ENCODE results near the gene MPPED1. TPM values are rescaled to one million over a fixed set of nuclear protein-coding genes. Genes with fewer than 3 reads are reported as not detected.

The MPPED1 gene
- total RNA-seq, 1 experiment from 2014 or later, result 0.28 TPM

- no peak overlapping the region for H4K5ac ChIP-seq (ENCODE audit: insufficient read length, low read depth, low read length)
- no peak overlapping the region for H3K4me3 Mint-ChIP-seq
- H2AFZ ChIP-seq (ENCODE audit: low read length), result no peak overlapping the region
- no peaks in the 10 kb centered on the region for H3K4me1 Mint-ChIP-seq
- H2BK20ac ChIP-seq (ENCODE audit: low read depth, low read length, poor library complexity, severe bottlenecking), result no peak overlapping the region
- H2BK5ac ChIP-seq (ENCODE audit: insufficient read length, low read length), result no peak overlapping the region
- no peak overlapping the region for H3K27ac ChIP-seq (ENCODE audit: insufficient read length, low read depth, low read length)
- no peak overlapping the region for H3K4ac ChIP-seq (ENCODE audit: low read depth, low read length)
- no peak overlapping the region for H3K23ac ChIP-seq (ENCODE audit: insufficient read length, low read depth, low read length)
- peaks cover 19 to 34% of the 10 kb centered on the region in 2 experiments for H3K9me3 Mint-ChIP-seq
- H2BK120ac ChIP-seq (ENCODE audit: low read depth, low read length, poor library complexity, severe bottlenecking), result no peak overlapping the region
- peaks cover 11% of the 10 kb centered on the region for H3K27me3 Mint-ChIP-seq (ENCODE audit: low read depth)
- no peaks in the 10 kb centered on the region for H3K23me2 ChIP-seq (ENCODE audit: insufficient read length, low read depth, low read length, poor library complexity, severe bottlenecking)
- no peaks in the 10 kb centered on the region for H3K9me3 ChIP-seq (ENCODE audit: control insufficient read depth, low read depth, low read length)
- DNase-seq, result no peak
- H2AK5ac ChIP-seq (ENCODE audit: insufficient read length, low read length), result no peak overlapping the region
- H4K20me1 ChIP-seq (ENCODE audit: control insufficient read depth, insufficient read depth, insufficient read length), result no peaks in the 10 kb centered on the region
- WGBS (ENCODE audit: extremely low coverage, insufficient read length, low lambda C conversion rate), result no CpG with 5 or more reads among the region's 16 CpGs
- no peak overlapping the region for H3T11ph ChIP-seq (ENCODE audit: low read length)
- no peaks in the 10 kb centered on the region for H3K27me3 ChIP-seq (ENCODE audit: insufficient read depth, low read length)
- H3K9ac ChIP-seq (ENCODE audit: extremely low read depth, insufficient read length, low read length), result no peak overlapping the region
- no peak overlapping the region for H3K14ac ChIP-seq (ENCODE audit: insufficient read depth, low read length)
- H3K79me1 ChIP-seq (ENCODE audit: insufficient read depth, low read depth, low read length, poor library complexity, severe bottlenecking), result no peaks in the 10 kb centered on the region
- TF ChIP-seq CTCF (conservative IDR thresholded peaks at IDR 0.05), result no peak
- no peak overlapping the region for H3K18ac ChIP-seq (ENCODE audit: insufficient read length, low read depth, low read length)
- no peak overlapping the region for H2BK15ac ChIP-seq (ENCODE audit: low read depth, low read length)
- H3K56ac ChIP-seq (ENCODE audit: insufficient read length, low read depth, low read length), result no peak overlapping the region
- peaks cover 2 to 16% (median 2%) of the 10 kb centered on the region in 3 experiments; a peak in 2 of 7 replicates for H3K36me3 Mint-ChIP-seq (ENCODE audit: insufficient read depth in 1 of 3, low read depth in 3 of 3)
- H3K4me2 ChIP-seq (ENCODE audit: insufficient read depth, insufficient read length, low read length), result no peak overlapping the region
- no peak overlapping the region for H2BK12ac ChIP-seq (ENCODE audit: insufficient read length, low read depth, low read length)
- H3K27ac Mint-ChIP-seq, result no peak overlapping the region
- no peaks in the 10 kb centered on the region for H3K79me2 ChIP-seq (ENCODE audit: insufficient read depth, low read length)
- H3K4me1 ChIP-seq (ENCODE audit: insufficient read depth, low read length), result no peaks in the 10 kb centered on the region
- no peak overlapping the region for H4K8ac ChIP-seq (replicated peaks; ENCODE audit: insufficient read length, low read depth, low read length)
- H4K91ac ChIP-seq (ENCODE audit: insufficient read length, low read depth, low read length), result no peak overlapping the region
Measured at GRCh38 chr22:43497956-43498855, 86.4 kb downstream of the MPPED1 start.

Measured in H9 (cell line).